Upper lobe of right lung (tissue), 1 donor: ENCODE data around the gene KRTAP2-4. TPM values are rescaled to one million over a fixed set of nuclear protein-coding genes. Genes with fewer than 3 reads are reported as not detected.
"Not testable (repeated sequence)": the region's sequence is repeated elsewhere in the genome, so short reads cannot be mapped to it uniquely, and the experiment has no call there.

ENCODE experiments used
- ATAC-seq: fragments of 200-7000 bp; cut with Tn5 transposase; one replicate; pipeline ENCODE4 v1.9.1; 2020; ENCODE audit warnings: mild to moderate bottlenecking, moderate library complexity
- DNase-seq: peaks from one replicate; pipeline ENCODE4 v3.0.0-alpha.2; 2020
- H3K27ac ChIP-seq: fragments of 200-600 bp; one replicate; pipeline ENCODE4 v1.8.0; 2022
- H3K27me3 ChIP-seq: fragments of 200-600 bp; one replicate; pipeline ENCODE4 v1.8.0; 2022; ENCODE audit warnings: mild to moderate bottlenecking
- H3K36me3 ChIP-seq: fragments of 200-600 bp; one replicate; pipeline ENCODE4 v1.8.0; 2022
- H3K4me1 ChIP-seq: fragments of 200-600 bp; one replicate; pipeline ENCODE4 v1.8.0; 2022
- H3K4me3 ChIP-seq: fragments of 200-600 bp; one replicate; pipeline ENCODE4 v1.8.0; 2022; ENCODE audit warnings: mild to moderate bottlenecking
- H3K9me3 ChIP-seq: fragments of 200-600 bp; one replicate; pipeline ENCODE4 v1.8.0; 2022
- intact Hi-C: fragments of 100-400 bp; cut with DNase I; formaldehyde crosslinking; loops from one replicate; pipeline ENCODE4 v1.11.0; 2022
- total RNA-seq: library from RNA; stranded (reverse); fragmentation: NEBNext Ultra II Directional; extraction: Animal tissue kit (Norgen Biotek cat#: 25700); gene quantifications from one replicate; pipeline ENCODE4 v1.2.1, GENCODE V29; 2021
- TF ChIP-seq, protein P1 (sequence below): fragments of 200-600 bp; IDR thresholded peaks from one replicate; pipeline ENCODE4 v1.8.0; 2022; ENCODE audit warnings: antibody characterized with exemption
- donor health status: DM: no; HTN: yes; CAD: no; lungs with severe emphysema.

The KRTAP2-4 gene
- total RNA-seq, 1 donor from 2014 or later, result not detected

DNA sequence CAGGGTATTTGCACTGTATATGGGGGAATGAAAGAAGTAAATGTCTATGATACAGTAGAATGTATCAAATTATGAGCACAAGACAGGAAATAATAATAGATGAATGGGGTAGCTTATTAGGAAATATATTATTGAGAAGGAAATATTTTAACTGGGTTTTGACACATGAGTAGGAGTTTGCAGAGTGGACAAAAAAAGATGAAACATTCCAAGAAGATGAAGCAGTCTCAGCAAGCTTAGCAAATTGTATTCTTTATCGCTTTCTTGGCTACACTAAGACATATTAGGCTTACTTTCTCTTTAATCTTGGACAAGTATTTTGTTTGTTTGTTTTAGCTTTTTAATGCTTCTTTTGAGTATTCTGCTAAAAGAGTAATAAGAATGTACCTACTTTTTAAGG, 38.2 kb upstream of the KRTAP2-4 start:
- TF ChIP-seq, protein P1, sequence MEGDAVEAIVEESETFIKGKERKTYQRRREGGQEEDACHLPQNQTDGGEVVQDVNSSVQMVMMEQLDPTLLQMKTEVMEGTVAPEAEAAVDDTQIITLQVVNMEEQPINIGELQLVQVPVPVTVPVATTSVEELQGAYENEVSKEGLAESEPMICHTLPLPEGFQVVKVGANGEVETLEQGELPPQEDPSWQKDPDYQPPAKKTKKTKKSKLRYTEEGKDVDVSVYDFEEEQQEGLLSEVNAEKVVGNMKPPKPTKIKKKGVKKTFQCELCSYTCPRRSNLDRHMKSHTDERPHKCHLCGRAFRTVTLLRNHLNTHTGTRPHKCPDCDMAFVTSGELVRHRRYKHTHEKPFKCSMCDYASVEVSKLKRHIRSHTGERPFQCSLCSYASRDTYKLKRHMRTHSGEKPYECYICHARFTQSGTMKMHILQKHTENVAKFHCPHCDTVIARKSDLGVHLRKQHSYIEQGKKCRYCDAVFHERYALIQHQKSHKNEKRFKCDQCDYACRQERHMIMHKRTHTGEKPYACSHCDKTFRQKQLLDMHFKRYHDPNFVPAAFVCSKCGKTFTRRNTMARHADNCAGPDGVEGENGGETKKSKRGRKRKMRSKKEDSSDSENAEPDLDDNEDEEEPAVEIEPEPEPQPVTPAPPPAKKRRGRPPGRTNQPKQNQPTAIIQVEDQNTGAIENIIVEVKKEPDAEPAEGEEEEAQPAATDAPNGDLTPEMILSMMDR, result no peak

DNA sequence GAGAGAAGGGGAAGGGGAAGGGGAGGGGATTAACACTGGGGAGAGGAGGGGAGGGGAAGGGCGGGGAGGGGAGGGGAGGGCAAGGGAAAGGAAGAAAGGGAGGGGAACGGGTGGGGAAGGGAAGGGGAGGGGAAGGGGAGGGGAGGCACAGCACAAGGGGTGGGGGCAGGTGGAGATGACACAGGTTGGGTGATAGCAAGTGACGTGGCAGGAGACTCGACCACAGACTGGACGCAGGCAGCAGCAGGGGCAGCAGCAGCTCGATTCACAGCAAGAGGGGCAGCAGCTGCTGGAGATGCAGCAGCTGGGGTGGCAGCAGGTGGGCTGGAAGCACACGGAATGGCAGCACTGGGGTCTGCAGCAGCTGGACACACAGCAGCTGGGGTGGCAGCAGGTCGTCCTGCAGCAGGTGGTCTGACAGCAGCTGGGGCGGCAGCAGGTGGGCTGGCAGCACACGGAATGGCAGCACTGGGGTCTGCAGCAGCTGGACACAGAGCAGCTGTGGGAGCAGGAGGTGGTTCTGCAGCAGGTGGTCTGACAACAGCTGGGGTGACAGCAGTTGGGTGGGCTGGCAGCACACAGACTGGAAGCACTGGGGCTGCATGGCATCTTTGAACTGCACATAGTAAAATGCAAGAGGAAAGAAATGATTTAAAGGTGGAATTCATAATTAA, 36.0 kb upstream of the KRTAP2-4 start, which contains the start of gene KRTAP4-16:
TSS of gene KRTAP4-16 (minus strand) at position 624 of the 674 bp plus-strand sequence. CDS start at position 624, 0 bp downstream.
- DNase-seq, result no peak

More for the DNA sequence above, 38.2 kb upstream of the KRTAP2-4 start:
- Histone ChIP-seq H3K36me3 (no peaks in the 10 kb centered on the region), H3K9me3 (no peaks in the 10 kb centered on the region), H3K4me1 (no peaks in the 10 kb centered on the region), H3K27ac (no peak overlapping the region), H3K4me3 (no peak overlapping the region), H3K27me3 (no peaks in the 10 kb centered on the region)
- intact Hi-C loops, result no loop called here
- ATAC-seq (no peak), DNase-seq (no peak)

DNA sequence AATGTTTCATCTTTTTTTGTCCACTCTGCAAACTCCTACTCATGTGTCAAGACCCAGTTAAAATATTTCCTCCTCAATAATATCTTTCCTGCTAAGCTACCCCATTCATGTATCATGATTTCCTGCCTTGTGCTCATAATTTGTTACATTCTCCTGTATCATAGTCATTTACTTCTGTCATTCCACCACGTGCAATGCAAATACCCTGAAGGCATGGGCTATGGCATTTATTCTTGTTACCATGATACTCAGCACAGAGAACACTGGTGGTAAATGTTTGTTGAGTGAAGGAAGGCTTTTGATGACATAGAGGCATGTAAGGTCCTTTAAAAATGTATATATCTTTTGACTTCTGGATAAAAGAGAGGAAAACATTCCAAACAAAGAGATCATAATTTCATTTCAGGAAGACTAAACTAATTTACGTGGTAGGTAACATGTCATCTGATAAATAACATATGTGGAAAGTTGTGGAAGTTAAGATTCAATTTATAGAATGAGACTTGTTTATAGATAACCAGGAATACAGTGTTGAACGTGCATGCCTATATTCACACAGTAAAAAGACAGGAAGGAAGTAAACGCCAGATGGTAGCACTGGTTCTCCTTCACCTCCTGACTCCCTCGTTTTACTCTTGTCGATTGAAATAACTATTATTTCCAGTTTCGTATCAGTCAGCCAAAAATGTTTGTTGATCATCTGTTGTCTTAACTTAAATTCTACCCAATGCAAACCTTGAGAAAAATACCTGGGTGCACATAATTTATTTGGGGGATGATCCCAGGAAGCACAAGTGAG, 34.2 kb upstream of the KRTAP2-4 start:
- DNase-seq, ATAC-seq, H3K36me3 ChIP-seq, H3K4me3 ChIP-seq, H3K27me3 ChIP-seq, H3K27ac ChIP-seq, intact Hi-C loops, H3K9me3 ChIP-seq, H3K4me1 ChIP-seq: not testable (repeated sequence)

More for the DNA sequence above, 36.0 kb upstream of the KRTAP2-4 start, which contains the start of gene KRTAP4-16:
- H3K27ac ChIP-seq, result no peak within 1 kb of the TSS
- no peaks in the 10 kb centered on the region for H3K27me3 ChIP-seq
- H3K36me3 ChIP-seq, result no peaks in the 10 kb centered on the region
- H3K4me3 ChIP-seq, result no peak within 1 kb of the TSS
- no peak for ATAC-seq
- H3K4me1 ChIP-seq, result no peaks in the 10 kb centered on the region
- TF ChIP-seq, protein P1, result no peak
- intact Hi-C loops, result no loop called here
- no peaks in the 10 kb centered on the region for H3K9me3 ChIP-seq

DNA sequence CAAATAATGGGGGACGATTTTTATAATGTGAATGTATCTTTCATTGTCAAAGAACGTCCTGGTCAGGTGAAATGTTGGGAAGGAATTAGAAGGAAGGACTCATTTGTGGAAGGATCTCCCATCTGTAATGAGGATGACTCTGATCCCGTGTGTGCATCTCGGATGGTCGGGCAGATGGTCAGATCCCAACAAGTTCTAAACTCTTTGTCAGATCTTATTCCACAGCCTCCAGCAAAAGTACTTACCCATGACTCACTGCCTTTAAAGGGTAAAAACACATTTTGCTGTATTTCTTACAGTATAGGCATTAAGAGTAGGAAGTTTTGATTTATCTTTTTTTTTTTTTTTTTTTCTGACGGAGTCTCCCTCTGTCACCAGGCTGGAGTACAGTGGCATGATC, 32.8 kb upstream of the KRTAP2-4 start:
- intact Hi-C loops, result no loop called here
- Histone ChIP-seq H3K27ac (no peak overlapping the region), H3K4me1 (no peaks in the 10 kb centered on the region), H3K4me3 (no peak overlapping the region), H3K27me3 (no peaks in the 10 kb centered on the region), H3K36me3 (no peaks in the 10 kb centered on the region), H3K9me3 (no peaks in the 10 kb centered on the region)
- TF ChIP-seq, protein P1, result no peak
- DNase-seq (no peak), ATAC-seq (no peak)

DNA sequence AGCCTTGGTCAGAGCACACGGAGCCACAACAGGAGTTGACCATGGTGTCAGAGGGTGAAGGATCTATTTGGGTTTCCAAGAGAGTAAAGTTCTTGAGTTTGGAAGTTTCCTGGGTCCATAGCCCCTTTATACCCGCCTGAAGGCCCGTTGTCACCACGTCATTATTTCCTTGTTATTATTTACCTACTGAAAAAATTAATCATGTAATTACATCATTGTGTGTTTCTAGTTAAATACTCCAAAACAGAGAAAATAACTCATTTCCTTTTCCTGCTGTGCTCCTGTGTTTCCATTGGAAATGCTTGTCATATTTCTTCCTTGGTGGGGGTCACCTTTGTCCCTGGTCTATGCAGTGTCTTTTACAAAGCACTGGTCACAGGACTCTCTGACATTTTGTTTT, 32.4 kb upstream of the KRTAP2-4 start, which contains the start of gene KRTAP4-8:
TSS of gene KRTAP4-8 (minus strand) at position 101 of the 400 bp plus-strand sequence. CDS start at position 43, 58 bp downstream.
- no peaks in the 10 kb centered on the region for H3K4me1 ChIP-seq
- DNase-seq (no peak), ATAC-seq (no peak)
- H3K27me3 ChIP-seq, result no peaks in the 10 kb centered on the region
- TF ChIP-seq, protein P1, result no peak
- no peaks in the 10 kb centered on the region for H3K36me3 ChIP-seq
- no peak within 1 kb of the TSS for H3K4me3 ChIP-seq
- no peaks in the 10 kb centered on the region for H3K9me3 ChIP-seq
- no peak within 1 kb of the TSS for H3K27ac ChIP-seq
- intact Hi-C loops, result no loop called here

DNA sequence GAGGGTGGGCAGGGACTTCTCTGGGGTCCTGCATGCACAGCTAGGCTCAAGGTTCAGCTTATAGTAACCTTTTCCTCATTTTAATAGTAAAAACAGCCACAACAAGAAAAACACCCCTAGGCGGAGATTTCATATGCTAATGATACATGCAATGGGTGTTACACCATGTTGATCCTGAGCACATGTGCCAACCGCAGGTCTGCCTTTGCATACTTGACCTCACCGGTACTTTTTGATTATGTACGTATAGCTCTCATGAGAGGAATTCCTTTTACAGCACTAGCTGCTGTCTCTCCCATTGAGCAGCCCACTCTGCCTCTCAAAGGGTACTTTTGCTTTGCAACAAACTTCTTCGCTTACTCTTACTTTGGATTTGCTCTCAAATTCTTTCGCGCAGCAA, 30.4 kb upstream of the KRTAP2-4 start:
- ATAC-seq, result no peak
- Histone ChIP-seq H3K36me3 (no peaks in the 10 kb centered on the region), H3K4me1 (no peaks in the 10 kb centered on the region), H3K27ac (no peak overlapping the region), H3K9me3 (no peaks in the 10 kb centered on the region), H3K4me3 (no peak overlapping the region), H3K27me3 (no peaks in the 10 kb centered on the region)
- no peak for DNase-seq
- intact Hi-C loops, result no loop called here
- TF ChIP-seq, protein P1, result no peak

DNA sequence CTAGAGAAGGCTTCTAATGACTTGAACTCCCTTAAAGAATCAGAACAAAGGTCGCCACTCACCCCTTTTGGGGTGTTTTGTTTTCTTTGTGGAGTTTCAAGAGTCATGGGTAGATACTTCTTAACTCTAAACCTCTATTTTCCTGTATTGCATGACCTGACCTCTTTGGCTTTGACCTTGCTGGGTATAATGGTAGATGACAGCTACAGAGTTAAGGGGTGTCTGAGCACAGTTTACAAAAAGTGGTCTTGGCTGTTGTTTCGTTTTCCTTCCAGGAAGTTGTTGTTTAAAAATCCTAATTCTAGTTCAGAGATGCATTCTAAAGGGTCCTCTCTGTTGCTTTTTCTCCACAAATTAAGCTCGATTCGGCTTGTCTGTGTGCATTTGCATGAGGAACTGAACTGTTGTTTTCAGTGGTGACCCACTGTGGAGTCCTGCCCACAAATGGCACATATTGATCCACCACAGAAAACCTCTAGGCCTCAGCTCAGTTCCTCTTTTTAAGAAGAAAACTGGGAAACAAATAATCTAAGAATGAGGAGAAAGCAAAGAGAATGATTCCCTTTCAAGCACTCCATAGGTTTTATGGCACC, 23.2 kb upstream of the KRTAP2-4 start:
- DNase-seq, intact Hi-C loops, H3K9me3 ChIP-seq, H3K27ac ChIP-seq, H3K4me1 ChIP-seq, H3K36me3 ChIP-seq, ATAC-seq, H3K27me3 ChIP-seq, H3K4me3 ChIP-seq: not testable (repeated sequence)

DNA sequence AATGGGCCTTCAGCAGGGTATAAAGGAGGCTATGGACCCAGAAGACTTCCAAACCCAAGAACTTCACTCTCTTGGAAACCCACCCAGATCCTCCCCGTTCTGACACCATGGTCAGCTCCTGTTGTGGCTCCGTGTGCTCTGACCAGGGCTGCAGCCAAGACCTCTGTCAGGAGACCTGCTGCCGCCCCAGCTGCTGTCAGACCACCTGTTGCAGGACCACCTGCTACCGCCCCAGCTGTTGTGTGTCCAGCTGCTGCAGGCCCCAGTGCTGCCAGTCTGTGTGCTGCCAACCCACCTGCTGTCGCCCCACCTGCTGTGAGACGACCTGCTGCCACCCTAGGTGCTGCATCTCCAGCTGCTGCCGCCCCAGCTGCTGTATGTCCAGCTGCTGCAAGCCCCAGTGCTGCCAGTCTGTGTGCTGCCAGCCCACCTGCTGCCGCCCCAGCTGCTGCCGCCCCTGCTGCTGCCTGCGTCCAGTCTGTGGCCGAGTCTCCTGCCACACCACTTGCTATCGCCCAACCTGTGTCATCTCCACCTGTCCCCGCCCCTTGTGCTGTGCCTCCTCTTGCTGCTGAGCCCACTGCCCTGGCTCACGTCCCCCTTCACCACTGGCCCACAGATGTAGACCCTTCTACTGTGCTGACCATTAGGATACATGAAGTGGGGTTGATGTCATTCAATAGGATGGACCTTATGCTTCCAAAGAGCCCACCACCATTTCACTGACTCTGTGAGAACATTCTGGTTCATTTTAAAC, 18.6 kb upstream of the KRTAP2-4 start, which contains the start of gene KRTAP4-7:
TSS of gene KRTAP4-7 (plus strand) at position 51 of the 757 bp plus-strand sequence. CDS start at position 108, 57 bp downstream.
- H3K27me3 ChIP-seq, ATAC-seq, H3K9me3 ChIP-seq, DNase-seq, H3K27ac ChIP-seq, H3K4me3 ChIP-seq, intact Hi-C loops, H3K36me3 ChIP-seq, H3K4me1 ChIP-seq: not testable (repeated sequence)
